Measurements from ENCODE around the gene OR2C3. TPM values are rescaled to one million over a fixed set of nuclear protein-coding genes. Genes with fewer than 3 reads are reported as not detected.

OR2C3 gene
- total RNA-seq, 1 donor from 2014 or later, result not detected

DNA sequence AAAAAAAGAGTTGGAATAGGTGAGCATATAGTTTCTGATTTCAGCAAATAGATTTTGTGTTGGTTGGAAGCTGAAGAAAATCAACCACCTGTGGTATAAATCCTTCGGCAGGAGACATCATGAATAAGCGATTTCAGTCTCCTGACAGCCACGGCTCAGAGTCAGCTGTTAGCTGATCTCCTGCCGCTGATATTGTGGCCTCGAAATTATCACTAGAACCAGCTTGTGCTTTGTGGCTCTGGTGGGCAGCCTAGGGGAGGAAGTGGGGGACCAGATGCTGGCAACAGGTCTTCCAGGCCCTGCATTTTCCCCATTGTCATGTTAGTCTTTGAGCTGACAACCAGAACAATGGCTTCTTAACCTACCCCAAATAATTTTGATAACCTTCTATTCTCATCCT lies 11.9 kb upstream of the OR2C3 start:
- H3K4me1 ChIP-seq, result no peaks in the 10 kb centered on the region
- TF ChIP-seq, protein P1, sequence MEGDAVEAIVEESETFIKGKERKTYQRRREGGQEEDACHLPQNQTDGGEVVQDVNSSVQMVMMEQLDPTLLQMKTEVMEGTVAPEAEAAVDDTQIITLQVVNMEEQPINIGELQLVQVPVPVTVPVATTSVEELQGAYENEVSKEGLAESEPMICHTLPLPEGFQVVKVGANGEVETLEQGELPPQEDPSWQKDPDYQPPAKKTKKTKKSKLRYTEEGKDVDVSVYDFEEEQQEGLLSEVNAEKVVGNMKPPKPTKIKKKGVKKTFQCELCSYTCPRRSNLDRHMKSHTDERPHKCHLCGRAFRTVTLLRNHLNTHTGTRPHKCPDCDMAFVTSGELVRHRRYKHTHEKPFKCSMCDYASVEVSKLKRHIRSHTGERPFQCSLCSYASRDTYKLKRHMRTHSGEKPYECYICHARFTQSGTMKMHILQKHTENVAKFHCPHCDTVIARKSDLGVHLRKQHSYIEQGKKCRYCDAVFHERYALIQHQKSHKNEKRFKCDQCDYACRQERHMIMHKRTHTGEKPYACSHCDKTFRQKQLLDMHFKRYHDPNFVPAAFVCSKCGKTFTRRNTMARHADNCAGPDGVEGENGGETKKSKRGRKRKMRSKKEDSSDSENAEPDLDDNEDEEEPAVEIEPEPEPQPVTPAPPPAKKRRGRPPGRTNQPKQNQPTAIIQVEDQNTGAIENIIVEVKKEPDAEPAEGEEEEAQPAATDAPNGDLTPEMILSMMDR (IDR thresholded peaks at IDR 0.05), result no peak
- no peak overlapping the region for H3K27ac ChIP-seq
- H3K9me3 ChIP-seq, result no peaks in the 10 kb centered on the region
- intact Hi-C loops (cut with DNase I), result no loop called here
- no peak for DNase-seq (ENCODE audit: low spot score in 2 of 2)
- no peak overlapping the region for H3K4me3 ChIP-seq
- H3K27me3 ChIP-seq, result no peaks in the 10 kb centered on the region
- no peaks in the 10 kb centered on the region for H3K36me3 ChIP-seq

DNA sequence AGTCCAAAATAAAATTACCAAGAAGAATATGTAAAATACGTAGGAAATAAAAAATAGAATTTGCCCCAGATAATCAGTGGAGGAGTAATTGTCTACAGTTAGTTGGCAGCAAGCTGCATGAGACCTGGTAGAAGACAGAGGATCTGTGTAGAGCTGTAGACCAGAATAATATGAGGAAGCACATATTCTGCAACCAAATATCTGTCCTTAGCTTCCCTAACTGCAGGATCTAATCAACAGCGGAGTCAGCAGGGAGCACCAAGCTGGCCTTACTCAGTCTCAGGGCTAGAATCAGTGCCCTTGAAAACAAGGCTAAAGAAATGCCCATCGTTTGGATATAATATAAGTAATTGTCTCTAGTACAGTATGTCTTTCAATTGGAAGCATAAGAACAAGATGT lies 6.6 kb upstream of the OR2C3 start:
- TF ChIP-seq, protein P1 (IDR thresholded peaks at IDR 0.05), result no peak
- H3K4me1 ChIP-seq, result no peaks in the 10 kb centered on the region
- H3K27me3 ChIP-seq, result no peaks in the 10 kb centered on the region
- H3K27ac ChIP-seq, result no peak overlapping the region
- H3K4me3 ChIP-seq, result no peak overlapping the region
- no peak for DNase-seq (ENCODE audit: low spot score in 2 of 2)
- intact Hi-C loops (cut with DNase I), result no loop called here
- H3K9me3 ChIP-seq, result no peaks in the 10 kb centered on the region
- no peaks in the 10 kb centered on the region for H3K36me3 ChIP-seq

DNA sequence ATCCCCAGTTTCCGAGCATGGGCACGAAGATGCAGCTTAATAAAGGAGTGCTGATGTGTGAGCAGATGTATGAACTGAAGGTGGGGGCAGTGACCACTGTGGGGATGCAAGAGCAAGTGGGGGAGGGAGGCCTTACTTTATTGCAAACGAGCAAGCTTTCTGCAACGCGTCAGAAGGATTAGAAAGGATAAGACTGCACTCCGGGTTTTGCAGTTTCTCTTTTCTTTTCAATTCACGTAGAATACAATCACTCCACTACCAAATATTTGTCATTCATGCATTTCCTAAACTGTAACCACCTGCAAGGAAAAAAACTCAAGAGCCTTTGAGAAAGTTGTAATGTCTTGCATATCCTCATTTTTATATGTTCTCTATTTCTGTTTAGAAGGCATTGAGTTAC lies 4.3 kb upstream of the OR2C3 start:
- no peaks in the 10 kb centered on the region for H3K27me3 ChIP-seq
- H3K4me1 ChIP-seq, result no peaks in the 10 kb centered on the region
- TF ChIP-seq, protein P1 (IDR thresholded peaks at IDR 0.05), result no peak
- H3K27ac ChIP-seq, result no peak overlapping the region
- no peak for DNase-seq (ENCODE audit: low spot score in 2 of 2)
- intact Hi-C loops (cut with DNase I), result no loop called here
- H3K9me3 ChIP-seq, result no peaks in the 10 kb centered on the region
- H3K4me3 ChIP-seq, result no peak overlapping the region
- no peaks in the 10 kb centered on the region for H3K36me3 ChIP-seq

DNA sequence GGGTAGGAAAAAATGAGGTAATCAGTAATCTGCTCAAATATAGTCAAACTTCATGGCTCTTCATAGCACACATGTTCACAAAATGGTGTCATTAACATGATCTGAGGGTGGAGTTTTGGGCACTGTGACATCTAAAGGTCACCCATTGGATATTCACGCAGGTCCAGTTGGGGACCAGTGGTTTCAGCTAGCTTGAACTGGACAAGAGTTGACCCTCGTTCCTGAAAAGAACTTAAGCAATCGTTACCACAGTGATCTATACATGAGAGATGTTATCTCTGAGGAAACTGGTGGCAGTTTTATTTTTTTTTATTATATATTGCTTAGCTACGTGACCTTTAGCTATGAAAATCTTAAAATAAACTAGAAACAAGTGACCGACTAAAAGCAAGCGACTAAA lies 3.0 kb upstream of the OR2C3 start:
- no peaks in the 10 kb centered on the region for H3K36me3 ChIP-seq
- H3K9me3 ChIP-seq, result no peaks in the 10 kb centered on the region
- H3K27ac ChIP-seq, result no peak overlapping the region
- H3K27me3 ChIP-seq, result no peaks in the 10 kb centered on the region
- TF ChIP-seq, protein P1 (IDR thresholded peaks at IDR 0.05), result no peak
- no peak overlapping the region for H3K4me3 ChIP-seq
- DNase-seq (ENCODE audit: low spot score in 2 of 2), result no peak
- intact Hi-C loops (cut with DNase I), result no loop called here
- no peaks in the 10 kb centered on the region for H3K4me1 ChIP-seq

DNA sequence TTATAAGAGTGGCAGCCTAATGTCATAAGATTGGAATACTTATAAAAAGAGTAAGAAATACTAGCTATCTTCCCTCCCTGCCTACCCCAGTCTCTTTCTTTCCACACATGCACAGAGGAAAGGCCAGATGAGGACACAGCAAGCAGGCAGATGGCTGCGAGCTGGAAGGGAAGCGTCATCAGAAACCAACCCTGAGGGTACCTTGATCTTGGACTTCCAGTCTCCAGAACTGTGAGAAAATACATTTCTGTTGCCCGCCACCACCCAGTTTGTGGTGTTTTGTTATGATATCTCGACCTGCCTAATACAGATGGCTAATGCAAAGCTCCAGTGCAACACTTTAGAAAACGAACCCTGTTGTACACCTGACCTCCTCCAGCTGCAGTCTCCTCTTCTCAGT lies 2.3 kb upstream of the OR2C3 start:
- TF ChIP-seq, protein P1 (IDR thresholded peaks at IDR 0.05), result no peak
- H3K4me1 ChIP-seq, result no peaks in the 10 kb centered on the region
- H3K27ac ChIP-seq, result no peak overlapping the region
- H3K27me3 ChIP-seq, result no peaks in the 10 kb centered on the region
- no peaks in the 10 kb centered on the region for H3K9me3 ChIP-seq
- H3K36me3 ChIP-seq, result no peaks in the 10 kb centered on the region
- no peak for DNase-seq (ENCODE audit: low spot score in 2 of 2)
- H3K4me3 ChIP-seq, result no peak overlapping the region
- intact Hi-C loops (cut with DNase I), result no loop called here

GRCh38 chr1:247535402-247535801 lies 838 bp downstream of the OR2C3 start:
- no peak for DNase-seq (ENCODE audit: low spot score in 2 of 2)
- H3K9me3 ChIP-seq, result no peaks in the 10 kb centered on the region
- intact Hi-C loops (cut with DNase I), result no loop called here
- H3K4me1 ChIP-seq, result no peaks in the 10 kb centered on the region
- no peak overlapping the region for H3K4me3 ChIP-seq
- TF ChIP-seq, protein P1 (IDR thresholded peaks at IDR 0.05), result no peak
- no peak overlapping the region for H3K27ac ChIP-seq
- no peaks in the 10 kb centered on the region for H3K36me3 ChIP-seq
- no peaks in the 10 kb centered on the region for H3K27me3 ChIP-seq
